H1 (cell line): Measurements from ENCODE around the gene HDHD3. TPM values are rescaled to one million over a fixed set of nuclear protein-coding genes. Genes with fewer than 3 reads are reported as not detected.

Source experiments
- SP4 ChIP-seq: IDR thresholded peaks from 2 replicates; pipeline ENCODE4 v1.6.1; 2012; ENCODE audit warnings: low read length, inconsistent platforms
- TAF1 ChIP-seq: IDR thresholded peaks from 2 replicates; pipeline ENCODE4 v1.6.1; 2011; ENCODE audit warnings: mild to moderate bottlenecking, low read depth, low read length
- polyA plus RNA-seq, 7 experiments: library from polyadenylated mRNA; depleted of rRNA in 3 of 7; stranded (reverse) in 5 of 7; unstranded in 2 of 7; fragments of >200 nt in 5 of 7; fragments of 200-250 nt in 2 of 7; gene quantifications; 1 replicate in 5 of 7; 2 replicates in 1 of 7; 4 replicates in 1 of 7; pipeline versions ENCODE4 v1.2.1 to v1.2.3, GENCODE V29; 2011 to 2013; ENCODE audit warnings: missing spikeins in 2 of 7, mixed read lengths in 2 of 7
- total RNA-seq: library from RNA; stranded (reverse); fragmentation: NEBNext Ultra II Directional; extraction: Animal tissue kit (Norgen Biotek cat#: 25700); gene quantifications from 2 replicates; pipeline ENCODE4 v1.2.1, GENCODE V29; 2021
- TF ChIP-seq, protein P1 (sequence below): IDR thresholded peaks from 2 replicates; pipeline ENCODE4 v1.6.1; 2011; ENCODE audit warnings: low read length, improper control_type of control experiment

Gene HDHD3
- total and polyA plus RNA-seq, 2 of the 8 experiments (the other 6 are each of a cell fraction or from before 2014, with no cell fraction given), result 12.1 to 25.3 TPM

DNA sequence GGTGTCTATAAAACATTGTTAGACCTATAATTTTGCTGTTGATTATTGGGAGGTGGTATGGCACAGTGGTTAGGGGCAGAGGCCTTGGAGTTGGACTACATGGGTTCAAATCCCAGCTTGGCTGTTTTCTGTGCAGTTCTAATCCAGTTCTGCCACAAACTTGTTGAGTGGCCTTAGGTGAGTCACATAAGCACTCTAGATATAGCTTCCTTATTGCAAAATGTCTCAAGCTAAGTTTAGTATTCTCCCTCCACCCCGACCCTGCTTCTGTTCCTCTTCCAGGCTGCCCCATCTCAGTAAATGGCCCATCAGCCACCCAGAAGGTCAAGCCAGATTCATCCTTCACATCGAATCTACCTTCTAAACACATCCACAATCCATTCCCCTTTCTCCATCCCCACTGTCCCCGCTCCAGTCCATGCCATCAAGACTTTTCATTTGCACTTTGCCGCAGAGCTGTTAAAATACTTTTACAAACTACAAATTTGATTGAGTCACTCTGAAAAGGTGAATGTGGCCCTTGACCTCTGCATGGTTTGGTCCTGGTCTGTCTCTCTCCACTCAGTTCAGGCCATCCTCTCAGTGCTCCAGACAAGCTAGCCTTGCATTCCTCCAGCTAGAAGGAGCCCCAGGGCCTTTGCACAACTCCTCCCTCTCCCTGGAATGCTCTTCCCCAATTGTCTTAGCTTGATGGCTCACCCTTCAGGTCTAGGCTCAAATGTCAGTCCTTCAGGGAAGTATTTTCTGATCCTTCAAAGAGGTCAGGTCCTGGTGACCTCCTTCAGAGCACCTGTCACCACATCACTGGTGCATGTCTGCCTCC, 10.0 kb upstream of the HDHD3 start (continued):
- TF ChIP-seq, protein P1, sequence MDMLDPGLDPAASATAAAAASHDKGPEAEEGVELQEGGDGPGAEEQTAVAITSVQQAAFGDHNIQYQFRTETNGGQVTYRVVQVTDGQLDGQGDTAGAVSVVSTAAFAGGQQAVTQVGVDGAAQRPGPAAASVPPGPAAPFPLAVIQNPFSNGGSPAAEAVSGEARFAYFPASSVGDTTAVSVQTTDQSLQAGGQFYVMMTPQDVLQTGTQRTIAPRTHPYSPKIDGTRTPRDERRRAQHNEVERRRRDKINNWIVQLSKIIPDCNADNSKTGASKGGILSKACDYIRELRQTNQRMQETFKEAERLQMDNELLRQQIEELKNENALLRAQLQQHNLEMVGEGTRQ, result no peak
- no peak for TF ChIP-seq TAF1
- no peak for TF ChIP-seq SP4
